GM12873 (cell line): ENCODE data around the gene IL26.

Experiments used
- CTCF ChIP-seq: IDR thresholded peaks from 2 replicates; pipeline ENCODE4 v1.5.1; 2012; ENCODE audit warnings: low read depth, mild to moderate bottlenecking, moderate library complexity, low read length, control low read depth; ENCODE audit not compliant: insufficient read depth; ENCODE audit errors: missing control alignments

IL26 gene

GRCh38 chr12:68225576-68226476 lies at the start of gene IL26:
Gene IL26, minus strand, starts transcription at chr12:68225810. Its CDS starts 54 bp downstream, at chr12:68225756.
- no peak for TF ChIP-seq CTCF

- no peak for TF ChIP-seq CTCF
Observed at GRCh38 chr12:68272732-68273131, 47.1 kb upstream of the IL26 start.

- TF ChIP-seq CTCF: no peak
Observed at GRCh38 chr12:68271346-68271745, 45.7 kb upstream of the IL26 start.

- no peak for TF ChIP-seq CTCF
Observed at GRCh38 chr12:68270358-68270757, 44.7 kb upstream of the IL26 start.

GRCh38 chr12:68269779-68270178 lies 44.2 kb upstream of the IL26 start:
- no peak for TF ChIP-seq CTCF

GRCh38 chr12:68268967-68269366 lies 43.4 kb upstream of the IL26 start:
- TF ChIP-seq CTCF: no peak

GRCh38 chr12:68267892-68268396 lies 42.3 kb upstream of the IL26 start:
- TF ChIP-seq CTCF: no peak
